Medulla oblongata (tissue), 1 donor: ENCODE measurements around the gene BRSK2.

ENCODE experiments used
- DNase-seq: peaks from one replicate; pipeline ENCODE4 v3.0.0-alpha.2; 2015; ENCODE audit errors: extremely low spot score

The BRSK2 gene

GRCh38 chr11:1481861-1482441 lies 92.2 kb downstream of the BRSK2 start:
- no peak for DNase-seq

GRCh38 chr11:1482581-1483444 lies 93.1 kb downstream of the BRSK2 start:
- no peak for DNase-seq

- DNase-seq, result no peak
These were observed 93.8 kb downstream of the BRSK2 start for GRCh38 chr11:1483445-1483961.

GRCh38 chr11:1484061-1484671 lies 94.4 kb downstream of the BRSK2 start:
- no peak for DNase-seq

GRCh38 chr11:1484695-1485503 lies 95.2 kb downstream of the BRSK2 start:
- peak; percentile 53 for DNase-seq

GRCh38 chr11:1485504-1485885 lies 95.8 kb downstream of the BRSK2 start:
- no peak for DNase-seq

- DNase-seq, result peak; percentile 45
These were observed 96.5 kb downstream of the BRSK2 start, which contains the start of gene MOB2 for GRCh38 chr11:1486054-1486825. MOB2 (minus strand) TSS chr11:1486779; CDS start chr11:1486556, 223 bp downstream.

GRCh38 chr11:1487091-1487850 lies 97.5 kb downstream of the BRSK2 start:
- no peak for DNase-seq

GRCh38 chr11:1487851-1488574 lies 98.3 kb downstream of the BRSK2 start:
- DNase-seq, result no peak

GRCh38 chr11:1488575-1489180 lies 98.9 kb downstream of the BRSK2 start:
- no peak for DNase-seq

GRCh38 chr11:1490651-1491050 lies 100.9 kb downstream of the BRSK2 start:
- no peak for DNase-seq

- no peak for DNase-seq
These were observed 101.6 kb downstream of the BRSK2 start for GRCh38 chr11:1491379-1491778.

GRCh38 chr11:1493650-1494244 lies 104.0 kb downstream of the BRSK2 start:
- no peak for DNase-seq

GRCh38 chr11:1494650-1495049 lies 104.9 kb downstream of the BRSK2 start:
- no peak for DNase-seq

- DNase-seq, result peak; percentile 46
These were observed 106.5 kb downstream of the BRSK2 start for GRCh38 chr11:1496091-1496760.

- DNase-seq, result no peak
These were observed 107.0 kb downstream of the BRSK2 start for GRCh38 chr11:1496761-1497095.

GRCh38 chr11:1497600-1497999 lies 107.9 kb downstream of the BRSK2 start:
- DNase-seq, result no peak

GRCh38 chr11:1498262-1498661 lies 108.5 kb downstream of the BRSK2 start:
- no peak for DNase-seq
